Neutrophil (primary cell): ENCODE measurements around the gene SNX1.

ENCODE experiments used
- H3K27ac ChIP-seq: fragments of 200-600 bp; sonication (generic); 2 replicates; pipeline ENCODE4 v1.5.1; 2016; ENCODE audit warnings: mild to moderate bottlenecking, moderate library complexity
- H3K27me3 ChIP-seq: fragments of 200-600 bp; sonication (generic); 2 replicates; pipeline ENCODE4 v1.6.0; 2016; ENCODE audit warnings: mild to moderate bottlenecking
- H3K36me3 ChIP-seq: fragments of 200-600 bp; sonication (generic); 2 replicates; pipeline ENCODE4 v1.5.1; 2017
- H3K4me1 ChIP-seq, 2 experiments: fragments of 200-600 bp in 1 of 2; sonication (generic) in 1 of 2; 1 replicate in 1 of 2; 2 replicates in 1 of 2; pipeline versions ENCODE4 v1.5.1 to v1.6.1; 2013 to 2016; ENCODE audit warnings: low read depth in 1 of 2, low read length in 1 of 2, mild to moderate bottlenecking in 1 of 2, moderate library complexity in 1 of 2; ENCODE audit not compliant: control insufficient read depth in 1 of 2, insufficient read depth in 1 of 2
- H3K4me3 ChIP-seq, 2 experiments: fragments of 200-600 bp in 1 of 2; sonication (generic) in 1 of 2; 1 replicate in 1 of 2; 2 replicates in 1 of 2; pipeline ENCODE4 v1.5.1; 2013 to 2016; ENCODE audit warnings: low read depth in 1 of 2, low read length in 1 of 2, mild to moderate bottlenecking in 1 of 2, moderate library complexity in 1 of 2
- H3K9me3 ChIP-seq: fragments of 200-600 bp; sonication (generic); 2 replicates; pipeline ENCODE4 v1.5.1; 2016
- CTCF ChIP-seq: fragments of 200-600 bp; sonication (generic); IDR thresholded peaks from 2 replicates; pipeline ENCODE4 v1.5.1; 2016; ENCODE audit warnings: antibody characterized with exemption

SNX1 gene

GRCh38 chr15:64060716-64061115 is 35.1 kb upstream of the SNX1 start:
- H3K27ac ChIP-seq: no peak overlapping the region
- H3K36me3 ChIP-seq: no peaks in the 10 kb centered on the region
- no peaks in the 10 kb centered on the region for H3K9me3 ChIP-seq
- H3K4me1 ChIP-seq: peaks cover 20 to 21% of the 10 kb centered on the region in 2 experiments
- H3K4me3 ChIP-seq: no peak overlapping the region
- no peak for TF ChIP-seq CTCF
- H3K27me3 ChIP-seq: no peaks in the 10 kb centered on the region

- Histone ChIP-seq H3K9me3 (no peaks in the 10 kb centered on the region), H3K27me3 (no peaks in the 10 kb centered on the region), H3K36me3 (peaks cover 4% of the 10 kb centered on the region), H3K27ac (no peak overlapping the region), H3K4me3 (no peak overlapping the region), H3K4me1 (peaks cover 9 to 14% of the 10 kb centered on the region in 2 experiments)
- TF ChIP-seq CTCF: no peak
Observed at GRCh38 chr15:64066451-64066850, 29.3 kb upstream of the SNX1 start.

GRCh38 chr15:64067564-64068030 is 28.2 kb upstream of the SNX1 start:
- Histone ChIP-seq H3K4me3 (no peak overlapping the region), H3K36me3 (peaks cover 10% of the 10 kb centered on the region), H3K9me3 (no peaks in the 10 kb centered on the region), H3K27ac (peak overlapping the region; percentile 17), H3K4me1 (peaks cover 9 to 14% of the 10 kb centered on the region in 2 experiments), H3K27me3 (no peaks in the 10 kb centered on the region)
- TF ChIP-seq CTCF: peak; percentile 89

- Histone ChIP-seq H3K36me3 (peaks cover 10% of the 10 kb centered on the region), H3K27ac (no peak overlapping the region), H3K9me3 (no peaks in the 10 kb centered on the region), H3K4me1 (peaks cover 9 to 14% of the 10 kb centered on the region in 2 experiments), H3K27me3 (no peaks in the 10 kb centered on the region), H3K4me3 (no peak overlapping the region)
- TF ChIP-seq CTCF: no peak
Observed at GRCh38 chr15:64068133-64068532, 27.6 kb upstream of the SNX1 start.

GRCh38 chr15:64070106-64070505 is 25.7 kb upstream of the SNX1 start:
- H3K9me3 ChIP-seq: no peaks in the 10 kb centered on the region
- no peak overlapping the region for H3K27ac ChIP-seq
- peaks cover 9 to 14% of the 10 kb centered on the region in 2 experiments for H3K4me1 ChIP-seq
- TF ChIP-seq CTCF: no peak
- H3K4me3 ChIP-seq: no peak overlapping the region
- H3K36me3 ChIP-seq: peaks cover 16% of the 10 kb centered on the region
- no peaks in the 10 kb centered on the region for H3K27me3 ChIP-seq
